GM19455 (cell line): Measurements from ENCODE around the gene CLDN14.

Experiments
- ATAC-seq: cut with Tn5 transposase; IDR thresholded peaks from one replicate; pipeline ENCODE4 v1.9.1; 2021; ENCODE audit not compliant: unreplicated experiment

The CLDN14 gene

DNA sequence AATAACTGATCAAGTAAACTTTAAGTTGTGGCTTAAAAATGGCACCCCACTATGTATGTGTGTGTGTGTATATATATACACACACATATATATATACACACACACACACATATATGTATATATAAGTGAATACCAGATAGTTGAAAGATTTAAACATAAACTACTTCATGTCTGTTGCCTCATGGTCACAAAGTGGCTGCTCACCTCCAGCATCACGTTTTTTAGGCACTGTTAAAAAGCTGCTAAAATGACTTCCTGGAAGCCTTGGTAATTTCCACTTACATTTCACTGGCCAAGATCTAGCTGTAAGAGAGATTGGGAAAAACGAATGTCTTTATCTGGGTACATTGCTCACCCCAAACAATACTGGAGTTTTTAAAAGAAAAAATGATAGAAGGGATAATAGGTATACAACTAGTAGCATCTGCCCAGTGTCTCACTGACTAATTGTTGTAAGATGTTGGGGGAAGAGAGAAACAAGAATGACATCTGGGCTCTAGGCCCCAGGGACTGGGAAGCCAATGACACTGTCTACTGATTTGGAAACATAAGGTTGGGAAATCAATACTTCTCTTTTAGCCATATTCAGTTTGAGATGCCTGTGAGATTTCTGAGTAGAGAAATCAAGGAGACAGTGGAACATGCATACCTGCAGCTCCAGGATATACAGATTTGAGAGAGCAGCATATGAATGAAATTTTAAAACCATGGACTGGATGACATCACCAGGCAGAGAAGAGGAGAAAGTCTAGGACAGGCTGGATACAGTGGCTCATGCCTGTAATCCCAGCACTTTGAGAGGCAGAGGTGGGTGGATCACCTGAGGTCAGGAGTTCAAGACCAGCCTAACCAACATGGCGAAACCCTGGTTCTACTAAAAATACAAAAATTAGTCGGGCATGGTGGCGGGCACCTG, 42.8 kb downstream of the CLDN14 start:
- ATAC-seq: no peak

DNA sequence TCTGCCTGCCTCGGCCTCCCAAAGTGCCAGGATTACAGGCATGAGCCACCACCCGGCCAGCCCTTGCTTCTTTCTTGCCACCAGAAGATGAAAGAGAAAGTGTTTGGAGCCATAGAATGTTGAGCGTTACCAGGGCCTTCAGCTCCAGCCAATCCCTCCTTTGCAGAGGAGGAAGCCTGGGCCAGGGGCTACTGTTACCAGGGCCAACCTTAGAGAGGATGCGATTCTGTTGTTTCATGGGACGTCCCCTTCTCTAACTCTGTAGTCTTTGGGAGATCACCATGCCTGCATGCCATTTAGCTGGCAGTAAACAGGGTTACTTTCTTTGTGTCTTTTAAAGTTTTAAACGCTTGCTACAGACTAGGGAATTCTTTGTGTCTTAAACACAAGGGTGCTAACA, 45.8 kb downstream of the CLDN14 start:
- no peak for ATAC-seq

GRCh38 chr21:36433059-36433709, 46.7 kb downstream of the CLDN14 start:
- ATAC-seq: no peak

GRCh38 chr21:36431252-36431651, 48.7 kb downstream of the CLDN14 start:
- ATAC-seq: no peak

DNA sequence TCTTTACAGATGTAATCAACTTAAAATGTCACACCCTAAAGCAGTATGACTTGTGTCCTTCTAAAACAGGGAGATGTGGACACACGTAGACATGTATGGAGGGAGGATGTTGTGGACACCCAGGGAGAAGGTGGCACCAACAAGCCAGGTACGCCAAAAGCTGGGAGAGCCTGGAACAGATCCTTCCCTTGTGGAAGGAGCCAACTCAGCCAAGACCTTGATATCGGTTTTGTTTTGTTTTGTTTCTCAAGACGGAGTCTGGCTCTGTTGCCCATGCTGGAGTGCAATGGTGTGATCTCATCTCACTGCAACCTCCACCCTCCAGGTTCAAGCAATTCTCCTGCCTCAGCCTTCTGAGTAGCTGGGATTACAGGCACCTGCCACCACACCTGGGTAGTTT, 49.1 kb downstream of the CLDN14 start:
- ATAC-seq: no peak

GRCh38 chr21:36429947-36430546, 49.9 kb downstream of the CLDN14 start:
- peak; percentile 81 for ATAC-seq

DNA sequence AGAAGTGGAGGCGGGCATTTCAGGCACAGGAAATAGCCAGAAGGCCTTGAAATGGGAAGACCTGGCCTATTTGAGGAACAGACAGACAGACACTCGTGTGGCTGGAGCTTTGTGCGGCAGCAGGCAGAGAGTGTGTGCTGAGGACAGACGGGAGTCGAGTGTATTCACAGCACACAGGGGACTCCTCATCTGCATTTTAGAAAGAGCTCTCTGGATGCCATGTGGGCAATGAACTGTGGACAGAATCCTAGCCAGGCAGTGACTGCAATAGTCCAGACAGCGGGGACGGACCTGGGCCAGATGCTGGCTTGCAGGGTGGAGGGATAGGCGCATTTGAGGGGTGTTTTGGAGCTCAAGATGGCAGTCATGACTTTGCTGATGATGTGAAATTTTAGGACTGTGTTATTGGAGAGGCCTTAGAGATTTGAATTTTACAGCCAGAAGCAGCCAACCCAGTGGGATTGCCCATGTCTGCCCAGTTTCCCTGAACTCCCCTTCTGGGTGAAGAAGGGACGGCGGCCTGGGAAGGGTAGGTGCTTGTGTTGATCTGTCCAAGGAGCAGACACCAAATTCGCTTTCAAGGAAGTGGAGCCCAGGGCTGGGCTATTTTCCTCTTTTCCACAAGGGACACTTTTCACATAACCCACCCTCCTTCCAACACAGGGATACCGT, 51.0 kb downstream of the CLDN14 start:
- no peak for ATAC-seq

DNA sequence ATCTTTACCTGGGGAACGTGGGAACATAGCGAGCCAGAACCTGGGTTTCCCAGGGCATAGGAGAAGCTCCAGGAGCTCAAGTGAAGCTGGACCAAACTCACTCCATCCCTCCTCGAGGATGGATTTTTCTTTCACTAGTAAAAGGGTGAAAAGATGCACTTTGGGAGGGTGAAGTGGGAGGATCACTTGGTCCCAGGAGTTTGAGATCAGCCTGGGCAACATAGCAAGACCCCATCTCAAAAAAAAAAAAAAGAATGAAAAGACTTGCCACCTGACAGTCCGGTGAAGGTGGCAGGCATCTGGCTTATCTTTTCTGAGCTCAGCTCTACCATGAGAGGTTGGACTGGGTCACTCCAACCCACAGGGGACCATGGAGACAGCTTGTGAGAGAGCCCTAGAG, 52.4 kb downstream of the CLDN14 start:
- no peak for ATAC-seq

DNA sequence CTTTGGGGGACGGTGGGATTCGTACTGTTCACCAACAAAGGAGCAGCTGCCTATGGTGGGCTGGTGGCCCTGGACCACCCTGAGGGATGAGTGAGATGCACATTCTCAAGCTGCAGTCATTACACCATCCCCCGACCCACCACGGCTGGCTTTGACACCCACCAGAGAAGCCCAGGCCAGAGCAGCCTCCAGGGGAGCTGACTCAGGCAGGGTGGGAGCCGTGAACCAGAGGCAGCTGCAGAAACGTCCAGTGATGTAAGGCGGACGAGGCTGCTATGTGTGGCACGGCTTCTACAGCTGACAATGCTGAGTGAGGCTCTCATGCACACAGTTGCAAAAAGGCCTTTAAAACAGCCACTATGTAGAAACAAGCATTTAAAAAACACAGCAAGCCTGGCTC, 54.6 kb downstream of the CLDN14 start:
- ATAC-seq: no peak

DNA sequence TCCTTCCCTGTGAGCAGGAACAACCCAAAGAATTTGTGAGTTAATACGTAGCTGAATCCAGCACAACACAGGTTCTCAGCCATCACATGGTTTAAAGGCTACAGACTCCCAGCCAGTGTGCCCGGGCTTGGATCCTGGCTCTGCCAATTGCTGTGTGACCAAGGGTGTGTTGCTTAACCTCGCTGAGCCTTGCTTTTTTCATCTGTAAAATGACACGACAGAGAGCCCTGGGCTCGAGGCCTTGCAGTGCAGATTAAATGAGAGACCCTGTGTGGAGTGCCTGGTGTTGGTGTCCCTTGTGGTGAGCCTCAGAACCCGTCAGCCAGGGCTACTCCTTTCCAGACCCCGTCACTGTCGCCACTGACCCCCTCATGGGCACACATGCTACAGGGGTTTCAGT, 55.3 kb downstream of the CLDN14 start:
- ATAC-seq: no peak

DNA sequence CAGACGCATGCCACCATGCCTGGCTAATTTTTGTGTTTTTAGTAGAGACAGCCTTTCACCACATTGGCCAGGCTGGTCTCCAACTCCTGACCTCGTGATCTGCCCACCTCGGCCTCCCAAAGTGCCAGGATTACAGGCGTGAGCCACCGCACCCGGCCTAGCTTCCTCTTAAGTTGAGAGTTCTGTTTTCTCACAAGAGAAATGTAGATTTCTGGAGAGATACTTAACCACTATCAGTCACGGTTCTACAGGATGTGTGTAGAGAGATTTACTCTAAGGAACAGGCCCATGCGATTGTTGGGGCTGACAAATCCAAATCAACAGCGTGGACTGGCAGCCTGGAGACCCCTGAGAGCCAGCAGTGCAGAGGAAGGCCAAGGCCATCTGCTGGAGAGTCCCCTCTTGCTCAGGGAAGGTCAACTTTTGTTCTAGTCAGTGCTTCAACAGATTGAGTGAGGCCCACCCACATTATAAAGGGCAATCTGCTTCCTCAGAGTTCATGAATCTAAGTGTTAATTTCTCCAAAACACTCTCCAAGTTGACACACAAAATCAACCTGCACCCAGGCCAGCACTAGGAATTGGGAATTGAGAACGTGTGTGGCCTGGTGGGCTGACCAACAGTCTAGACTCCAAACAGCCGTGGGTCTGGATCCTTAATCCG, 56.0 kb downstream of the CLDN14 start:
- ATAC-seq: no peak

- ATAC-seq: no peak
Observed at GRCh38 chr21:36422279-36423098, 57.4 kb downstream of the CLDN14 start.

- ATAC-seq: no peak
Observed at GRCh38 chr21:36420571-36421339, 59.2 kb downstream of the CLDN14 start.

DNA sequence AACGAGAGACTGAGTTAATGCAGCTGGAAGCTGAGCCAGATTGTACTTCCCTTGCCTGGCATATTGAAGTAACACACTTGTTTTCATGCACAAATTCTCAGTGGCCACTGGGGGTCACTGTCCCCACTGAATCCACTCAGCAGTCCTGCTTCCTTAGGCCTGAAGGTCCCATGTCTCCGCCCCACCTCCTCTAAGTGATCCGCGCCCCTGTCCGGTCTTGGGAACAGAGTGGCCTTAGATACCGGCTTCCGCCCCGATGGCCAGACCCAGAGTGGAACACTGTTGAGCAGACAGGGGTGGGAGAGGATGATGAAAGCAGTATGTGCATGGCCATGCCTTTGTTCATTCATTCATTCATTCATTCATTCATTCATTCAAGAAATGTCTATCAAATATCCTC, 59.9 kb downstream of the CLDN14 start:
- no peak for ATAC-seq

DNA sequence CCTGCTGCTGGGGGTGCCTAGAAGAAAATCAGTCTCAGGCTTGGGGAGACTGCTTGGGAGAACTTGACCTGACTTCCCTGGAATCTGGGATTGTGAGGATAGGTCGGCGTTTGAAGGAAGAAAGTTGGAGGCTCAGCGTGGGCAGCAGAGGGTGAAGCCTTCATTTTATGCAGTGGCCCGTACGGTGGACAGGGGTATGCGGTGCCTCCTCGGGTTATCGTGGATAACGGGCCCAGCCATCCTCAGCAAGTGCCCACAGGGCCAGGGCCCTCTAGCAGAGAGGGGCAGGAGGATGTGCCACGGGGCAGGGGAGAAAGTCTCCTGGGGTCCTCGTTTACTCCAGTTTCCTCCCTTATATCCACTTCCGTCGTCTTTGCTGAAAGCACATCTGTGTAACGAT, 60.7 kb downstream of the CLDN14 start:
- no peak for ATAC-seq

GRCh38 chr21:36415375-36415774, 64.5 kb downstream of the CLDN14 start:
- no peak for ATAC-seq

DNA sequence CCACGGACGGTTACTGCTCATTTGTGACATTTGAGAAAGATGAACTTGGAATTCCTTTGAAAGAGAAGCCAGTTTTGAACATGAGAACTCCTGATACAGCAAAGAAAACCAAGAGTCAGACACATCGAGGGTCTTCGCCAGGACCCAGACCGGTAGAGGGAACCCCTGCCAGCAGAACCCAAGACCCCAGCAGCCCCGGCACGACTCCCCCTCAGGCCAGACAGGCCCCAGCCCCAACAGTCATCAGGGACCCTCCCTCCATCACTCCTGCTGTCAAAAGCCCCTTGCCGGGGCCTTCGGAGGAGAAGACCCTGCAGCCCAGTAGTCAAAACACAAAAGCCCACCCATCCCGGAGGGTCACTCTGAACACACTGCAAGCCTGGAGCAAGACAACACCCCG, 67.0 kb downstream of the CLDN14 start:
- no peak for ATAC-seq

GRCh38 chr21:36411301-36411700, 68.6 kb downstream of the CLDN14 start:
- ATAC-seq: no peak
